HG03457 (cell line): Measurements from ENCODE around the gene RASSF5.

Experiments
- ATAC-seq: cut with Tn5 transposase; IDR thresholded peaks from one replicate; pipeline ENCODE4 v1.9.1; 2021; ENCODE audit warnings: moderate number of reproducible peaks; ENCODE audit not compliant: unreplicated experiment

Gene RASSF5, protein sequence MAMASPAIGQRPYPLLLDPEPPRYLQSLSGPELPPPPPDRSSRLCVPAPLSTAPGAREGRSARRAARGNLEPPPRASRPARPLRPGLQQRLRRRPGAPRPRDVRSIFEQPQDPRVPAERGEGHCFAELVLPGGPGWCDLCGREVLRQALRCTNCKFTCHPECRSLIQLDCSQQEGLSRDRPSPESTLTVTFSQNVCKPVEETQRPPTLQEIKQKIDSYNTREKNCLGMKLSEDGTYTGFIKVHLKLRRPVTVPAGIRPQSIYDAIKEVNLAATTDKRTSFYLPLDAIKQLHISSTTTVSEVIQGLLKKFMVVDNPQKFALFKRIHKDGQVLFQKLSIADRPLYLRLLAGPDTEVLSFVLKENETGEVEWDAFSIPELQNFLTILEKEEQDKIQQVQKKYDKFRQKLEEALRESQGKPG

DNA sequence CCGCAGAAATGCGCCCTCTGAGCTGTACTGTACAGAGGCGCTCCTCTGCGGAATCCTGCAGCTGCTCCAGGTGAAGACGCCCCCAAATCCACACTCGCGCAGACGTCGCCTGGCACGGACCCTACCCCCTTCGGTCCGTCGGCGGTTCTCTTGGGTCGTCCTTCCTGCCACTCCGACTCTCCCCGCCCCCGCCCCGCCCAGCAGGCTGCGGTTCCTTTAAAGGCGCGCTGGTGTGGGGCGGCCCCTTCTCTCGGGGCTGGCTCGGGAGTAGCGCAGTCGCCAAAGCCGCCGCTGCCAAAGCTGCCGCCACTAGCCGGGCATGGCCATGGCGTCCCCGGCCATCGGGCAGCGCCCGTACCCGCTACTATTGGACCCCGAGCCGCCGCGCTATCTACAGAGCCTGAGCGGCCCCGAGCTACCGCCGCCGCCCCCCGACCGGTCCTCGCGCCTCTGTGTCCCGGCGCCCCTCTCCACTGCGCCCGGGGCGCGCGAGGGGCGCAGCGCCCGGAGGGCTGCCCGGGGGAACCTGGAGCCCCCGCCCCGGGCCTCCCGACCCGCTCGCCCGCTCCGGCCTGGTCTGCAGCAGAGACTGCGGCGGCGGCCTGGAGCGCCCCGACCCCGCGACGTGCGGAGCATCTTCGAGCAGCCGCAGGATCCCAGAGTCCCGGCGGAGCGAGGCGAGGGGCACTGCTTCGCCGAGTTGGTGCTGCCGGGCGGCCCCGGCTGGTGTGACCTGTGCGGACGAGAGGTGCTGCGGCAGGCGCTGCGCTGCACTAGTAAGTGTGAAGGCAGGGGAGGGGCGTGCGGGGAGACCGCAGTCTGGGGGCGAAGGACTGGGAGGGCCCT, at the start of gene RASSF5:
RASSF5 (plus strand) TSS at position 248 of the 846 bp plus-strand sequence; CDS start at position 320, 72 bp downstream.
- no peak for ATAC-seq

DNA sequence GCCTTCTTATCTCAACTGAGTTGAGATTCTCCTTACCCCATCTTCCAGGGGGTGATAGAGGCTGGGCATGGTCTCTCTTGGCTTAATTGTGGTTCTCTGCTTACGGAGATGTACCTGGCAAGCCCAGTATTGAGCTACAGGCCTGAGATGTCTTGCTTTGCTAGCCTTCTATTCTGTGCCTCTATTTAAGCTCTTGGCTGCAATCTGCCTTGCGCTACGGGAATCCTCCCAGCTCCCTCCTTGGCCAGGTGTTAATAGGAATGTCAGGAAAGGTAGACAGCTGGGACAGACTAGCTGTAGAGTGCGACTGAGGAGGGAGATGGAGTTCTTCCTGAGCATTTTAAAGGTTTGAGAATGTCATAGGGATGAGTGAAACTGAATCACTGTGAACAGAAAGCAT, 47.6 kb upstream of the RASSF5 start:
- ATAC-seq, result no peak

DNA sequence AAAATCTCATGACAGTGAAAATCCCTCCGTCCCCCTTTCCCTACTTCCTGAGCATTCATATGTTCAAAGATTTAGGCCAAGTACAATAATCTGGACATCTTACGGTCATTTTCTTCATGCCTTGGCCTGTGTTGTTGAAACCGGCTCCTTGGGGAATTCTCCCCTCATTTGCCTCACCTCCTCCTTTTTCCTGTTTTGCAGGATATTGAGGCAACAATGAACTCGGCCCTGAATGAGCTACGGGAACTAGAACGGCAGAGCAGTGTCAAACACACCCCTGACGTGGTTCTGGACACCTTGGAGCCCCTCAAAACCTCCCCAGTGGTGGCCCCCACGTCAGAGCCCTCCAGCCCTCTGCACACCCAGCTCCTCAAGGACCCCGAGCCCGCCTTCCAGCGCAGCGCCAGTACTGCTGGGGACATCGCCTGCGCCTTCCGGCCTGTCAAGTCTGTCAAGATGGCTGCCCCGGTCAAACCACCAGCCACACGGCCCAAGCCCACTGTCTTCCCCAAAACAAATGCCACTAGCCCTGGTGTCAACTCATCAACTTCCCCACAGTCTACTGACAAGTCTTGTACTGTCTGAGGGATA, 46.4 kb upstream of the RASSF5 start:
- ATAC-seq, result no peak

DNA sequence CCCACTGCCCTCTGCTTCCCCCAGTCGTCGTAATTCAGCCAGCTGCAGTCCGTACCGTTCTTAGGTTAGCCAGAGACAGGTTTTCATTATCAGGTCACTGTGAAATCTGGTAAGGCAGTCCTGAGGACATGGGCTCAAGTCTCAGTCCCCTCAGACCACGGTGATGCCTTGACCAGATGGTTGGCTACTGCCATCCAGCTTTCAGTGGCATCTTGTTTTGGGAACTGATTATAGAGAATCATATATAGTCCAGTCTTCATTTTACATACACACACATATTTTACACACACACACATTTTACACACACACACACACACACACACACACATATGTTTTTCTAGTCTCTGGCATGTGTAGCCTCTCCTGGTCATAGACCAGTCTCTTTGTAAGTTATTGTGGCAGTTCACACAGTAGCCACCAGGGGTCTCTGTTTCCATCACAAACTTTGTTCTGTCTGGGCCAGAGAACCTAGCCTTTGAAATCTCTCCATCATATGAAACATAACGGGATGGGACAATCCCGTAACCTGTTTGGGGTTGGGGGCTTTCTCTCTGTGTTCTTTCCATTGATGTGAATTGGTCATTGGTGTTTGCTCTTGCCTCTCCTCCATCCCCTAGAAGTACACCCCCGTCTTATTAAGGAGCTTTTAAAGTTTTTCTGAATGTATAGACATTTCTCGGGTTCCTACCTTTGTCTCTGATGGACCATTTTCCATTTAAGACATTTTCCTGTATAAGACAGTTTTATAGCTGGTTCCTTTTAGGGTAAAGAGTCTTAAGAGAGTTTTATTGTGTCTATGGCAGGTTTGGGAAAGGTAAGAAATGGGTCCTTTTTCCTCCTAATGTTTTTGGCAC, 45.5 kb upstream of the RASSF5 start:
- no peak for ATAC-seq

DNA sequence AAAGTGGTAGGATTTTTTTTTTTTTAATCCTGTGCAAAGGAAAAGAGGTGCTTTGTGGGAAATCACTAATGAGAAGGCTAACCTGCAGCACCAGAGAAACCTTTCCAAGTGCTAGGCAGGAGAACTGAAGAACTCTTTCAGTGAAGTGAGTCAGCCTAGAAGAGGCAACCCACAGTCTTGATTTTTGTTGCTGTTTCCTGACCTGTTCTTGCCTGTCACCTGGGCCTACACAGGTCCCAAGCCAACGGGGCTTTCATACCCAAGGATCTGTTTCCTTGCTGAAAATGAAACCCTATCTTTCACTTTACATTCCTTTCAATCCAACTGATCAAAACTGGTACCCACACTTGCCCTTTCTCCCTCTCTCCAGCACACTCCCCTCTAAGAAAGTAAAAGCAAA, 44.2 kb upstream of the RASSF5 start:
- ATAC-seq, result no peak

DNA sequence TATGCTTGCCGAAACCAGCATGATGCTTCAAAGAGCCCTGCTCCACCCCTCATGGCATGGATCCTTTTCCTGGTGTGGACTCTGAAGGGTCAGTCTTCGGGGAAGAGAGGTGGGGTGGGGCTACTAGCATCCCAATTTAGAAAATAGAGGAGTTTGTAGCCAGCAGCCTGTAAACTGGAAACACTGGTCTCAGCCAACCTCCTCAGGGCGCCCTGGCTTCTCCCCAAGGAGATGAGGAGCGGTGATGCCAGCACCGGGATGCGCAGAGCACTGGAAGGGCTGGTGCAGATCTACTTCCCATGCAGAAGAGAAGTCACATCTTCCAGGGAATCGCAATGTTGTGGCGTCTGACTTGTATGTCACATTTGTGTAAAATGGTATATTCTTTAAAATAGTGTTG, 43.4 kb upstream of the RASSF5 start:
- ATAC-seq, result no peak

DNA sequence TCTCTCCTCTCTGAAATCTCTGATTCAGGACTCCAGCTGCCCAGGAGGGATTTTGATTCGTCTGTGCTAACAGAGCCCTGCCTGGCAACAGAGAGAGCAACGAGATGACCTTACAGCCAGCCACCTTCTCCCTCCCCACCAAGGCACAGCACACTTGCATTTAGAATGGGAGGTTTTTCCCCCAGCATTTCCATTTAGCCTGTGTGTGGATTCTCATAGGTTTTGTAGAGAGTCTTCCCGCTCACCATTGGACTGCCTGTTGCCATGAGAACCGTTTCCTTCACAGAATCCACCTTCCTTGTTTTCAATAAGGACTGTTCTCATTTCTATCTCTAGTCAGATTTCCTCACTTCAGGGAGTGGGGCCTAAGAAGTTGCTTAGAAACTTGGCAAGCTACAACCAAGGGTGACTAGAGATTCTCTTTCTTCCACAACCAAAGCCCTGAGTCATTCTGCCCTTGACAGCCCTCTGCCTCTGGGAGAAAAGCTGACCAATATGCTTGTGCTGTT, 42.8 kb upstream of the RASSF5 start:
- no peak for ATAC-seq

DNA sequence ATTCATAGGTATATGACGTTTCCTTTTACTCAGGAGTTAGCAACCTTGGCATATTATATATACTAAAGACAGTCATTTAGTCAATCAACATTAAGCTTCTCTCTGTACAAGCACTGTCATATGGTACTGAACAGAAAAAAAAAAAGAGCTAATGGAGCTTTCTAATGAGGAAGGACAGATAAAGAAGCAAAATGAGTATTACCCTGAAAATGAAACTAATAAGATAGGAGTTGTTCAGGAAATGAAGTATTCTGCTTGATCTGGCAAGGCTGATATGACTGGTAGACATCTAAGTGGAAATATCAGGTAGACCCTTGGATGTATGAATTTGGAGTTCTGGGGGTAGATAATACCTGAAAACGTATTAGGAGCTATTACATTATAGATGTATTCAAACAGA, 41.4 kb upstream of the RASSF5 start:
- no peak for ATAC-seq

DNA sequence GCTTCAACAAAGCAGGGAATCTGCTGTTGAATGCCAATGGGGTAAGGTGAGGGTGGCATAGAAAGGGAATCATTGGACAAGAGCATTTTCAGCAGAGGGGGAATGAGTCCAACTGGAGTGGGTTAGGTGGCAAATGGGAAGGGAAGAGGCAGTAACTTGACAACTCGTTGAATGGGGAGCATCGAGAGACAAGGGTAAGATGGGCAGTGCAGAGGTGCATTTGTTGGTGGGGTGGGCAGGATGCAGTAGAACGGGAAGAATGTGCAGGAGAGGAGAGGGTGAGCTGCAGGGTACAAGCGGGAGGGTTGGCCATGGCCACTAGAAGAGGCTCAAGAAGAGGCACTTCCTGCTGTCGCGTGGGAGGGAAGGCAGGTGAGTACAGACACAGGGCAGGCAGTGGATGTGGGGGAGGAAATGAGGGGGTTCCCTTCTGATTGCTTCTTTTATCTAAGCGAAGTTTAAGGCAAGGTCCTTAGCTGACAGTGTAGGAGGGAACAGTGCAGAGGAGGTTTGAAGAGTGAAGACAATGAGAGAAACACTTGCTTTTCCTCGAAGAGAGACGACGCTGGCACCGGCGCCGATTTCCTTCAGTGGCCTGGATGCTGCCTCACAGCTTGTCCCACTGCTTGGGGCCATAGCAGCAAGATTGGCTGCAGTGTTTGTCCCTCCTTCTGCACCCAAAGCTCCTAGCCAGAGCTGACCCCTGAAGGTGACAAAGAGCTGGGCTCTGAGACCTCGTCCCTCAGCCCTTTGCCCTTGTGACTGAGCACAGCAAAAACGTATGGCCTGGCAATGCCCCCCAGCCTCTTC, 40.3 kb upstream of the RASSF5 start:
- ATAC-seq, result no peak

DNA sequence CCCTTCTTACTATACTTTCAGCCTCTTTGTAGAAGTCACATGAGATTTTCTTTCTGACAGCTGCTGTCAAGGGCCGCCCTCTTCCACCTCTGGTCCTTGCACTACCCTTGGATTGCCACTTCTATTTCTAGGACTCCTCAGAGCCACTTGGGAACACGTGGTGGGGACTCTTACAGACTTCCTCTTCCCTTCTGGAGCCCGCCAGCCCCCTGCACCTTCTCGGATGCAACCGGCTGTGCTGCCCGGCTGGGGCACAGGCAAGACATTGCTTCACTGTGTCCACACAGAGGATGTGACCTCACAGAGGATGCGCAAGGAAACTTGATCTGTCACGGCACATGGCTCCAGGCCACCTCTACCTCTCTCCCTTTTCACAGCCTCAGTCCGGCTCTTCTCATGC, 39.4 kb upstream of the RASSF5 start:
- ATAC-seq, result no peak

DNA sequence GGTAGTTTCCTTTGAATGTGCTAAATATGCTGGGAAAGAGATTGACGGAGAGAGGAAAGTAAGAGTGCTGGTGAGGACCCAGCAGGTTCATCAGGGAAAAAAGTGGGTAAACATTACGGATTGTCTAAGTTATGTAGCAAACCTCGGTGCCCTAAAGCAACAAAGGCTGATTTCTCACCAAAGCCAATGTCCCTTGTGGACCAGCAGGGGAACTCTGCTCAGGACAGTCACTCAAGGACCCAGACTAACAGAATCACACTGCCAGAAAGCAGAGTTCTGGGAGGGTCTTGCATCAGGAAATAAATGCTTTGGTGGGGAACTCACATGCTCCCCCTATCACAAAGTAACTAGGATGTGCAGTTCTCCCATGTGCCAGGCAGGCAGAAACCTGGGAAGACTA, 38.8 kb upstream of the RASSF5 start:
- no peak for ATAC-seq

DNA sequence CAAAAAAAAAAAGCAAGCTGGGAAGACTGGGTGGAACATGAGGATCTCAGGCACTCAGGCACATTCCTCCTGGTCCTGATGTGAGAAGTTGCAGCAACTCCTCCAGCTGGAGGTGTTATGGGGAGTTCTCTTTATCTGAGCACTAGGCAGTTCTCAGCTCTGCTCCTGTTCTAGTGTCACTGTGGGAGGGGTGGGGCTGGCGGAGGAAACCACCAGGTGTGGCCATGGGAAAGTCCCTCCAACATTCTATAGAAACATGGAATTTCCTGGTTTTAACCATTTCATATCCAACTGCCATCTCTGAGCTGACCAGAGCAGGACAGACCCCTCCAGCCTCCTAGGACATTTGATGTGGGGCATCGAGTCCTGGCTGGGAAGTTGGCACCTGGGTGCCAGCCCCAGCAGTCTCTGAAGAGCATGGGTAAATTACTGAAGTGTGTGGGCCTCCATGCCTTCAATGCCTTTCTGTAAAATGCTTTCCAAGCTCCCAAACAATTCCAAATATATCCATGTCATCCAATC, 37.9 kb upstream of the RASSF5 start:
- no peak for ATAC-seq

DNA sequence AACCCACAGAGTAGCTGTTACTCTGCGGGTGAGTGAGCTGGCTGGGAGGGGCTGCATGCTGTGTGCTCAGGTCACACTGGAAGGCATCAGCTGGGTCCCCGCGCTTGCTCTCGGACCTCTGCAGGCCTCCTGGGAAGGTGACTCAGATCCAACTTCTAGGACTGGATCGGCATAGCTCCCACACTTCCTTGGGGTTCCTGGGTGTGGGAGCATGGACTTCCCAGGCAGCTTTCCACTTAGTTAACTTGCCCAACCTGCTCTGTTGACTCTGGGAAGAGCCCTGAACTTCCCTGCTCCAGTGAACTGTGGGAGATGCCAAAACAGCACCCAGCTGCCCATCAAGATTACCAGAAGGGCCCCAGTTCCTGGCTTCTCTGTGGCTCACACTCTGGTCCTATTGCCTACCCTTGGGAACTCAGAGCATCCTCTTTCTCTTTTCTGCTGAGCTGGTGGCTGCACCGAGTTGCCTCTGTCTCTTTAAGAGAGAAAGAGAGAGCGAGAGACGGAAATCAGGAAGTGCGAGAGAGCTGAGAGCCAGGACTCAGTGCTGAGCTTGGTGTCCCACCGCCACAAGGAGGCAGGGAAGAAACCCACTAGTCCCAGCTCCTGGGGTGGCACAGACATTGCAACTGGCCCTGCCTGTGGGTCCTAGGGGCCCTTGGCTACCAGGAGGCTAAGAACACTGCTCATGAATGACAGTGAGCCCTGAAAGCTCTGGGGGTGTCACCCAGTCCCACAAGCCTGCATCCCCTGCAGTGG, 37.2 kb upstream of the RASSF5 start, which contains the start of gene IKBKE:
IKBKE (plus strand) TSS at position 544 of the 759 bp plus-strand sequence. CDS start 2,752 bp downstream, outside the sequence.
- peak; percentile 38 for ATAC-seq

DNA sequence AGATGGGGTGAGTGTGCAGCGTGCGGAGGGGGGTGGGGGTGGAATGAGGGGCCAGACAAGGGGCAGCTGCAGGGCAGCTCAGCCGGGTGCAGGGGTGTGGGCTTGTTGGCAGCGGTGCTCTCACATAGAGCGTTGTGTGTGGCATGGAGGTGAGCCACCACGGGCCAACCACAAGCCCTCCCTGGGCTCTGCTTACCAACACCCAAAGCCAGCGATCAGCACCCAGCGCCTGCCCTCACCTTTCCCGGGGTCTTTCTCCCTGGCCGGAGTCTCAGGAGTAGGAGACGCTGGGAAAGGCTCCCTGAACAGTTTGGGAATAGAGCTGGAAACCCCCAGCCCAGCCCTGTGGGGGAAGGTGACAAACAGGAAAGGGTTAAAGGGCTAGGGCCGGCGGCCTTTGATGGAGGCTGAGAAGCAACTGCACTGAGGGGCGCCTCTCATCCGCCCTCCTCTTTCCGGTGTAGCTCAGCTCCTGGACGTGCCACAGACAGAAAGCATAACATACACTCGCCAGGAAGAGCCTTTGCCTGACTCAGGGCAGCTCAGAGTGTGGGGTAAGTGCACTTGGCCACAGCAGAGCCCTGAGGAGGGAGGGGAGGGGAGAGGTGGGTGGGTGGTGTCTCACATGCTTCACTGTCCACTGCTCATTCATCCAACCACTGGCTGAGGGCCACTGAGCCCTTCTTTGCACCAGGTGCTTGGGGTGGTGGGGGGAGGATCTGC, 36.5 kb upstream of the RASSF5 start:
- no peak for ATAC-seq

DNA sequence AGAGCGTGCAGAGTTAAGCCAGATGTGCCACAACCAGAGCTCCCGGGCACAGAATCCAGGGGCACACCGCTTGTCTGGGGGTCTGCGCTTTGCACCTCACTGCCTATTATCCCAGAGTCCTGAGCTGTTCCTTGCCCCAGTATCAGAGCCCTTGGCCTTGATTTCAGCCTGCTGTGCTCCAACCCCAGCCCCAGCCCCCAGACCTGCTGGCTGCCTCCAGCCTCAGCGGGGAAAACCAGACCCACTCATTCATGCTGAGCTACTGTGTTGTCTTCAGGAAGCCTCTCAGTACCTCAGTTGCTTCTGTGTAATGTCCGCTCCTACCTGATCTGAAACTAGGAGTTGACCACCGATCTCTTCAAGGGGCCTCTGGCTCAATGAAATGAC, 35.9 kb upstream of the RASSF5 start:
- no peak for ATAC-seq

DNA sequence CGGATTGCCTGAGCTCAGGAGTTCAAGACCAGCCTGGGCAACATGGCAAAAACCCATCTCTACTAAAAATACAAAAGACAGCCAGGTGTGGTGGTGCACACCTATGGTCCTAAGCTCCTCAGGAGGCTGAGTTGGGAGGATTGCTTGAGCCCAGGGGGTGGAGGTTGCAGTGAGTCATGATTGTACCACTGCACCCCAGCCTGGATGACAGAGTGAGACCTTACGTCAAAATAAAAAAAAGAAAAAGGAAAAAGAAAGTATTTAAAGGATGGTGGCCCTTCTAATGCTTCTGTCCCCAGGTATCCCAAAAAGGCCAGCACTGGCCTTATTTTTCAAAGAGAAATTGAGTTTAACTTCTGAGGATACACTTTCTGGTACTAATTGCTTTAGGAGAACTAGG, 35.3 kb upstream of the RASSF5 start:
- no peak for ATAC-seq

DNA sequence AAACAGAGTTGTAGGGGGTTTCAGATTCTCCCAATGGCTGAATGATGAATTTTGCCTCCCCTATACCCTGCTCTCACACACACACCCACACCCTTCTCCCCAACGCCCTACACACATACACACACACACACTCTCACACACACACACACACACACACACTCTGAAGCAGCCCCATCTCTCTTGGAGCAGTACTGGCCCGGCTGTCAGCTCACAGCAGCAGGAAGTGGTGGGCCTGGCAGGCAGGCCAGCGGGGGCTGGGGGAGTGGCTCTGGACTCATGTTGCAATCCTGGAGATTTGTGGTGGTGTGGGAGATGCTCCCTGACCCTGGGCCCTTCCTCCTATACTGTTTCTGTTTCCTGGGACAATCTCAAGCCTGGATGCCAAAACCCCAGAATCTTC, 34.9 kb upstream of the RASSF5 start:
- ATAC-seq, result no peak

DNA sequence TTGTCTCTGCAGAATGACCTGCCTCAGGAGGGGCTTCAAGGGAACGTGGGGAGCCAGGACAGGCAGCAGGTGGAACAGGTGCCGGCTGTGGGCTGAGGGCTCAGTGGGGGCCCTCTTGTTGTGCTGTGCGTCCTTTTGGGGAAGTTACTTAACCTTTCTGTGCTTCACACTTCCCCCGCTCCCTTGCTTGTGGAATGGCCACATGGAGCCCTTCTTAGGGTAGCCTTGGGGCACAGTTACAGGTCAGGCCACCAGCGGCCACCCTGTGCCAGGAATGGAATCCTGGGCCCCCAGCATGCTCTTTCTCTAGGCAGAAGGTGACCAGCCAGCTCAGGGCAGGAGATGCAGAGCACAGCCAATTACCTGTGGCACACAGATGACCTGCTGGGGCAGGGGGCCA, 34.4 kb upstream of the RASSF5 start:
- ATAC-seq, result no peak
